Measurements from ENCODE around the gene PLEKHN1. TPM values are rescaled to one million over a fixed set of nuclear protein-coding genes. Genes with fewer than 3 reads are reported as not detected.

PLEKHN1 gene
- total RNA-seq, 4 donors from 2014 or later: 0.17 to 0.50 (median 0.19) TPM; not detected in 1

DNA sequence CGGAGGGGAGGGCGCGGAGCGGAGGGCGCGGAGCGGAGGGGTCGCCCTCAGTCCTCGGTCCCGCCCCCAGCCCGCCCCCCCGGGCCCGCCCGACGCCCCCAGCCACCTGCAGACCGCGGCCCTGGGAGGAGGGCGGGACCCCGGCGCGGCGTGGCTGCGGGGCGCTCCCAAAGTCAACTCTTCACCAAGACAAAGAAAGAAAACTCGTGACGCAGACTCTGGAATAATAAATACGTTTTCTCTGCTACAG, 32.4 kb downstream of the PLEKHN1 start:
- WGBS: no CpG with 5 or more reads among the region's 27 CpGs
- peak overlapping the region; percentile 97 to 100 (median 99) for H3K27ac ChIP-seq (replicated peaks in 1 of 4)
- peak overlapping the region; percentile 74 to 83 (median 82) for H3K4me3 ChIP-seq
- intact Hi-C loops (cut with DNase I): no loop called here
- H3K27me3 ChIP-seq: peaks cover 0 to 45% (median 0%) of the 10 kb centered on the region in 4 donors
- no peak for DNase-seq (ENCODE audit: extremely low spot score)
- no peak for TF ChIP-seq POLR2AphosphoS5 (IDR thresholded peaks at IDR 0.05)
- TF ChIP-seq POLR2A (IDR thresholded peaks at IDR 0.05; ENCODE audit: low read depth): no peak
- TF ChIP-seq CTCF (IDR thresholded peaks at IDR 0.05): no peak
- no peak for TF ChIP-seq EP300 (IDR thresholded peaks at IDR 0.05)
- no peaks in the 10 kb centered on the region for H3K9me3 ChIP-seq
- H3K36me3 ChIP-seq: peaks cover 0 to 8% (median 0%) of the 10 kb centered on the region in 4 donors
- H3K4me1 ChIP-seq: peaks cover 21 to 53% (median 44%) of the 10 kb centered on the region in 4 donors

GRCh38 chr1:998995-999724, 32.9 kb downstream of the PLEKHN1 start:
- intact Hi-C loops (cut with DNase I): no loop called here
- Histone ChIP-seq H3K4me3 (peak overlapping the region; percentile 74 to 83 (median 82)), H3K27me3 (peaks cover 0 to 50% (median 0%) of the 10 kb centered on the region in 4 donors), H3K36me3 (peaks cover 0 to 8% (median 0%) of the 10 kb centered on the region in 4 donors), H3K9me3 (no peaks in the 10 kb centered on the region), H3K27ac (replicated peaks in 1 of 4) (peak overlapping the region; percentile 97 to 100 (median 99)), H3K4me1 (peaks cover 21 to 53% (median 44%) of the 10 kb centered on the region in 4 donors)
- no peak for DNase-seq (ENCODE audit: extremely low spot score)
- TF ChIP-seq POLR2AphosphoS5 (IDR thresholded peaks at IDR 0.05) (peak in 1 of 2 donors; percentile 20), POLR2A (IDR thresholded peaks at IDR 0.05; ENCODE audit: low read depth) (no peak), CTCF (IDR thresholded peaks at IDR 0.05) (peak in 1 of 3 experiments; percentile 10), EP300 (IDR thresholded peaks at IDR 0.05) (no peak)
- 4% methylated on average over 5 of the region's 86 CpGs for WGBS

GRCh38 chr1:999725-1000356, 33.6 kb downstream of the PLEKHN1 start, which contains the start of gene HES4:
HES4 (minus strand) TSS chr1:1000097; CDS start chr1:999973, 124 bp downstream.
- 2% methylated on average over 11 of the region's 95 CpGs for WGBS
- peaks cover 0 to 56% (median 0%) of the 10 kb centered on the region in 4 donors for H3K27me3 ChIP-seq
- peak within 1 kb of the TSS; percentile 97 to 100 (median 99) for H3K27ac ChIP-seq (replicated peaks in 1 of 4)
- H3K9me3 ChIP-seq: no peaks in the 10 kb centered on the region
- intact Hi-C loops (cut with DNase I): no loop called here
- peak within 1 kb of the TSS; percentile 74 to 83 (median 82) for H3K4me3 ChIP-seq
- peak; percentile 96 for DNase-seq (ENCODE audit: extremely low spot score)
- peaks cover 24 to 59% (median 49%) of the 10 kb centered on the region in 4 donors for H3K4me1 ChIP-seq
- peaks cover 0 to 8% (median 0%) of the 10 kb centered on the region in 4 donors for H3K36me3 ChIP-seq
- TF ChIP-seq POLR2A (IDR thresholded peaks at IDR 0.05; ENCODE audit: low read depth) (peak; percentile 26), POLR2AphosphoS5 (IDR thresholded peaks at IDR 0.05) (peak; percentile 79 to 88), EP300 (IDR thresholded peaks at IDR 0.05) (no peak)

GRCh38 chr1:1000357-1001056, 34.2 kb downstream of the PLEKHN1 start:
- peaks cover 0 to 59% (median 0%) of the 10 kb centered on the region in 4 donors for H3K27me3 ChIP-seq
- 0% methylated on average over 6 of the region's 75 CpGs for WGBS
- intact Hi-C loops (cut with DNase I): no loop called here
- no peaks in the 10 kb centered on the region for H3K9me3 ChIP-seq
- H3K4me3 ChIP-seq: peak overlapping the region; percentile 74 to 83 (median 82)
- TF ChIP-seq CTCF (IDR thresholded peaks at IDR 0.05) (no peak), POLR2A (IDR thresholded peaks at IDR 0.05; ENCODE audit: low read depth) (peak; percentile 79), EP300 (IDR thresholded peaks at IDR 0.05) (peak; percentile 97), POLR2AphosphoS5 (IDR thresholded peaks at IDR 0.05) (peak; percentile 94 to 95)
- H3K36me3 ChIP-seq: peaks cover 0 to 8% (median 0%) of the 10 kb centered on the region in 4 donors
- H3K4me1 ChIP-seq: peaks cover 31 to 66% (median 56%) of the 10 kb centered on the region in 4 donors
- peak overlapping the region; percentile 97 to 100 (median 99) for H3K27ac ChIP-seq (replicated peaks in 1 of 4)
- DNase-seq (ENCODE audit: extremely low spot score): no peak
